ENCODE data around the gene ANKS1B. TPM values are rescaled to one million over a fixed set of nuclear protein-coding genes. Genes with fewer than 3 reads are reported as not detected.
A peak's percentile ranks its signal among the peaks of the same experiment; 100 is the strongest.

The ANKS1B gene
- total RNA-seq, 2 experiments from 2014 or later: 0.30 to 1.3 TPM

- Mint-ChIP-seq H3K36me3 (ENCODE audit: low read depth) (peaks cover 50% of the 10 kb centered on the region), H3K4me1 (peaks cover 18% of the 10 kb centered on the region), H3K9me3 (no peaks in the 10 kb centered on the region), H3K4me3 (no peak overlapping the region), H3K27me3 (no peaks in the 10 kb centered on the region), H3K27ac (peak overlapping the region; percentile 69)
- ChIA-PET POLR2A (interaction anchor here (0.6 to 1.2 kb wide), 2 partner anchors 13 to 132 kb away, joined by 3 to 4 read pairs; partner anchors contain the start of gene SLC25A3), CTCF (interaction anchor here (0.9 to 6.3 kb wide), 10 partner anchors 9 to 273 kb away, joined by 3 to 34 read pairs (median 5); no protein-coding TSS in a partner anchor)
- peak; percentile 64 for DNase-seq
Observed at GRCh38 chr12:98725476-98726247, 1259.1 kb downstream of the ANKS1B start.

DNA sequence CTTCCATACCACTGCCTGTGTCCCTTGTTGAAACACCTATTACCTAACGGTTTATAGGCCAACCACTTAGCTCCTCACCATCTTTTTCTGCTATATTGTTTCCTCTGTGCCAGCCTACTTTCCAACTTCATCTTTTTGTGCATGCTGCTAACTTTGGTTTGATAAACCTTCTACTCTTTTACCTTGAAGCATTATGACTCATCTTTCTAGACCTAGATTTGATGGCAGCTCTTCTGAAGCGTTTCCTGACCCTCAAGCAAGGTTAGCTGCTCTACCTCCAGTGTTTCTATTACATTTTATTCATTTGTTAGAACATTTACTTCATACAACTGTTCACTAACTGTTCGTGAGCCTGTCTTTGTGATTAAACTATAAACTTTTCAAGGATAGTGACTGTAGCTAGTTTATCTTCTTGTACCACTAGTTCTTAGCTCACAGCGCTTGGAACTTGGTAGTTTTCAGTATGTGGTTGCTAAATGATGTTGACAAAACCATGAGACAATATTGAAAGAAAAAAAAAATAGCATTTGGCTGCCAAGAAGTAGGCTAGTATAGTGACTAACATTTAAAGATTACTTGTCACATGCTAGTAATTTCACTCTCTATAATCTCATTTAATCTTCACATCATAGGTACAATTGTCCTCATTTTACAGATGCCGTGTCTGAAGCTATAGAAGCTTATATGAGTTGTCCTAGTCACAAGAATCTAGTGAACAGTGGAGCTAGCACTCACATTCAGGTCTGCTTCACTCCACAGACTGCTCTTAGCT is 1260.2 kb downstream of the ANKS1B start:
- Mint-ChIP-seq H3K27me3 (no peaks in the 10 kb centered on the region), H3K4me1 (peaks cover 18% of the 10 kb centered on the region), H3K36me3 (ENCODE audit: low read depth) (peaks cover 42% of the 10 kb centered on the region), H3K4me3 (no peak overlapping the region), H3K27ac (peak overlapping the region; percentile 69), H3K9me3 (no peaks in the 10 kb centered on the region)
- DNase-seq: no peak
- POLR2A ChIA-PET: interaction anchor here (0.6 to 1.6 kb wide), 5 partner anchors 14 to 131 kb away, joined by 3 to 5 read pairs (median 4); partner anchors contain the start of gene SLC25A3
- CTCF ChIA-PET: interaction anchor here (0.9 to 6.3 kb wide), 11 partner anchors 10 to 274 kb away, joined by 3 to 34 read pairs (median 5); no protein-coding TSS in a partner anchor

DNA sequence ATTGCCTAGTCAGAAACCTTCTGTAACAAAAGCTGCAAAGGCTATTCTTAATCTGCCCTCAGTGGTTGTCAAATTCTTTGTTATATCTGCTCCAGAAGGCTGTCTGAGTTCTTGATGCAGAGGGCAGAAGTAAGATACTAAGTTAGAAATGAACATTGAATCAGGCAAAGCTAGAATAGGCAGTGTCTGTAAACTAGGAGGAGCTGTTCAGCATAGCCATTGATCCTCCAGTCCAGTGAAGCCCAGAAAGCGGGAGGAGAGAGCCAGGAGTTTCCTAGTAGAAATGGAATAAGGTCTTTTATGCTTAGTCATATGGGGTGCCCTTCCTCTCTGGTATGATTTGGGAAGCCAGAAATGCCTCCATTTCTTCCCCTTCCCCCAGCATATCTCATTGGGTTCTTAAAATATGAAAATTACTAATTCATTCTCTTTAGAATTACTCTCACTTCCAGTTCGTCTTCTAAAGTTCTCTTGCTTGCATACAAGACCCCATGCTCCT is 1263.5 kb downstream of the ANKS1B start:
- peaks cover 47% of the 10 kb centered on the region for H3K36me3 Mint-ChIP-seq (ENCODE audit: low read depth)
- no peak for DNase-seq
- H3K4me1 Mint-ChIP-seq: peaks cover 18% of the 10 kb centered on the region
- no peak overlapping the region for H3K4me3 Mint-ChIP-seq
- ChIA-PET CTCF (interaction anchor here (1.0 kb wide), 1 partner anchor 21 kb away, joined by 3 read pairs; no protein-coding TSS in a partner anchor), POLR2A (interaction anchor here (0.9 kb wide), 1 partner anchor 22 kb away, joined by 3 read pairs; no protein-coding TSS in a partner anchor)
- no peak overlapping the region for H3K27ac Mint-ChIP-seq
- no peaks in the 10 kb centered on the region for H3K27me3 Mint-ChIP-seq
- no peaks in the 10 kb centered on the region for H3K9me3 Mint-ChIP-seq

- Mint-ChIP-seq H3K9me3 (no peaks in the 10 kb centered on the region), H3K4me3 (no peak overlapping the region), H3K27ac (peak overlapping the region; percentile 23), H3K36me3 (ENCODE audit: low read depth) (peaks cover 49% of the 10 kb centered on the region), H3K27me3 (no peaks in the 10 kb centered on the region), H3K4me1 (peaks cover 8% of the 10 kb centered on the region)
- POLR2A ChIA-PET: interaction anchor here (0.6 kb wide), 1 partner anchor 21 kb away, joined by 3 read pairs; no protein-coding TSS in a partner anchor
- CTCF ChIA-PET: interaction anchor here (0.6 kb wide), 1 partner anchor 569 kb away, joined by 3 read pairs; no protein-coding TSS in a partner anchor
- no peak for DNase-seq
Observed at GRCh38 chr12:98719515-98720504, 1264.9 kb downstream of the ANKS1B start.

DNA sequence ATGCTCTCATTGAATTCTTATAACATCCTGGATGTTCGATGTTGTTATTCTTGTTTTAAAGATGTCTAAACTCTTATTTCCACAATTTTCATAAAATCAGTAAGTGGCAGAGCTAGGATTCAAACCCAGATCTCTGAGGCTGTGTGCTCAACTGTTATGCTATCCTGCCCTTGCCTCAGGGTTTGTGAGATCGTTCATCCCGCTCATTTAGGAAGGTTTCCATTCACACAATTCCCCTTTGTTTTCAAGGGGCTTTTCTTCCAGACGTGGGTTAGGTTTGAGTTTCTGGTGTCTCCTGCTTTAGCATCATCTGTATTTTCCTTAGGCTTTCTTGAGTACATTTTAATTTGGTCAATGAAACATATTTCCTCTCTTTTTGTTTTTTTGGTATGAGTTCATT is 1270.3 kb downstream of the ANKS1B start:
- no peaks in the 10 kb centered on the region for H3K9me3 Mint-ChIP-seq
- no peak overlapping the region for H3K4me3 Mint-ChIP-seq
- ChIA-PET CTCF (no interaction called here), POLR2A (no interaction called here)
- no peaks in the 10 kb centered on the region for H3K4me1 Mint-ChIP-seq
- no peaks in the 10 kb centered on the region for H3K27me3 Mint-ChIP-seq
- DNase-seq: no peak
- peaks cover 56% of the 10 kb centered on the region for H3K36me3 Mint-ChIP-seq (ENCODE audit: low read depth)
- H3K27ac Mint-ChIP-seq: no peak overlapping the region

- CTCF ChIA-PET: no interaction called here
- no peaks in the 10 kb centered on the region for H3K27me3 Mint-ChIP-seq
- no peak for DNase-seq
Observed at GRCh38 chr12:98709022-98709421, 1275.7 kb downstream of the ANKS1B start.

GRCh38 chr12:98701166-98701565 is 1283.6 kb downstream of the ANKS1B start:
- Mint-ChIP-seq H3K9me3 (no peaks in the 10 kb centered on the region), H3K4me3 (no peak overlapping the region), H3K27ac (no peak overlapping the region), H3K27me3 (no peaks in the 10 kb centered on the region), H3K4me1 (peaks cover 5% of the 10 kb centered on the region), H3K36me3 (ENCODE audit: low read depth) (peaks cover 42% of the 10 kb centered on the region)
- no peak for DNase-seq
- ChIA-PET POLR2A (no interaction called here), CTCF (no interaction called here)

More at GRCh38 chr12:98709022-98709421, 1275.7 kb downstream of the ANKS1B start:
- H3K27ac Mint-ChIP-seq: no peak overlapping the region
- POLR2A ChIA-PET: no interaction called here
- peaks cover 42% of the 10 kb centered on the region for H3K36me3 Mint-ChIP-seq (ENCODE audit: low read depth)
- H3K9me3 Mint-ChIP-seq: no peaks in the 10 kb centered on the region
- H3K4me3 Mint-ChIP-seq: no peak overlapping the region
- H3K4me1 Mint-ChIP-seq: peaks cover 2% of the 10 kb centered on the region

GRCh38 chr12:98699586-98699985 is 1285.2 kb downstream of the ANKS1B start:
- Mint-ChIP-seq H3K27me3 (no peaks in the 10 kb centered on the region), H3K4me1 (peaks cover 5% of the 10 kb centered on the region), H3K4me3 (no peak overlapping the region), H3K27ac (no peak overlapping the region), H3K36me3 (ENCODE audit: low read depth) (peaks cover 53% of the 10 kb centered on the region), H3K9me3 (no peaks in the 10 kb centered on the region)
- CTCF ChIA-PET: no interaction called here
- no peak for DNase-seq
- POLR2A ChIA-PET: no interaction called here

- CTCF ChIA-PET: interaction anchor here (0.6 kb wide), 1 partner anchor 132 kb away, joined by 4 read pairs; no protein-coding TSS in a partner anchor
- Mint-ChIP-seq H3K36me3 (ENCODE audit: low read depth) (peaks cover 58% of the 10 kb centered on the region), H3K27me3 (no peaks in the 10 kb centered on the region), H3K4me1 (peaks cover 9% of the 10 kb centered on the region), H3K4me3 (no peak overlapping the region), H3K27ac (no peak overlapping the region), H3K9me3 (no peaks in the 10 kb centered on the region)
- peak; percentile 62 for DNase-seq
- POLR2A ChIA-PET: no interaction called here
Observed at GRCh38 chr12:98698603-98699463, 1285.9 kb downstream of the ANKS1B start.

DNA sequence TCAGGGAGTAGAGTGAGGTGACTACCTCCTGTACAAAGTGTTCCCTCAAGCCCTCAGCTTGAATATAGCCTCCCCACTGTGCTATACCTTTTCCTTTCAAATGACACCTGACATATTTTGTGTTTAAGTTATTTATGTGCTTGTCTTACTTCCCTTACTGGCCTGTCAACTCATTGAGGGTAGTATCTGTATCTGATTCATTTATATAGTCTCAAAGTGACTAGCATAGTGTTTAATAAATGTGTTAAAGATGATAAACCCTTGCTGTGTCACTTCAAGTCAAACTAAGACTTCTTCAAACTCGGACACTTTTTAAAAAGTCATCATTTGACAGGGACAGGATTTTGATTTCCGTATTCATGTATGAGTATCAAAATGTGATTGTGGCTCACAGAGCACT is 1287.5 kb downstream of the ANKS1B start:
- H3K4me1 Mint-ChIP-seq: peaks cover 9% of the 10 kb centered on the region
- H3K9me3 Mint-ChIP-seq: no peaks in the 10 kb centered on the region
- peaks cover 66% of the 10 kb centered on the region for H3K36me3 Mint-ChIP-seq (ENCODE audit: low read depth)
- H3K4me3 Mint-ChIP-seq: no peak overlapping the region
- H3K27me3 Mint-ChIP-seq: no peaks in the 10 kb centered on the region
- POLR2A ChIA-PET: interaction anchor here (1.5 kb wide), 1 partner anchor 104 kb away, joined by 3 read pairs; the partner anchor contains the start of gene SLC25A3
- DNase-seq: no peak
- no peak overlapping the region for H3K27ac Mint-ChIP-seq
- CTCF ChIA-PET: no interaction called here

- ChIA-PET POLR2A (interaction anchor here (1.5 kb wide), 1 partner anchor 103 kb away, joined by 3 read pairs; the partner anchor contains the start of gene SLC25A3), CTCF (interaction anchor here (0.6 kb wide), 1 partner anchor 46 kb away, joined by 3 read pairs; no protein-coding TSS in a partner anchor)
- Mint-ChIP-seq H3K9me3 (no peaks in the 10 kb centered on the region), H3K4me1 (peaks cover 14% of the 10 kb centered on the region), H3K27me3 (no peaks in the 10 kb centered on the region), H3K27ac (no peak overlapping the region), H3K4me3 (no peak overlapping the region), H3K36me3 (ENCODE audit: low read depth) (peaks cover 67% of the 10 kb centered on the region)
- no peak for DNase-seq
Observed at GRCh38 chr12:98696036-98696646, 1288.6 kb downstream of the ANKS1B start.

Measured in activated CD4-positive, alpha-beta memory T cell treated with anti-CD3 and anti-CD28 coated beads, Interleukin-2, amount 10 ng/mL, durations not matched to agents 7 days and 5 days (primary cell).